HG03108 (cell line): ENCODE measurements around the gene CENPA.
"Not testable (repeated sequence)": the region's sequence is repeated elsewhere in the genome, so short reads cannot be mapped to it uniquely, and the experiment has no call there.

Source experiments
- ATAC-seq: cut with Tn5 transposase; IDR thresholded peaks from one replicate; pipeline ENCODE4 v1.9.1; 2021; ENCODE audit warnings: moderate library complexity; ENCODE audit not compliant: unreplicated experiment

Gene CENPA

GRCh38 chr2:26759845-26760244 is 26.0 kb upstream of the CENPA start:
- ATAC-seq: no peak

- ATAC-seq: not testable (repeated sequence)
Measured at GRCh38 chr2:26760991-26761390, 24.9 kb upstream of the CENPA start.

- ATAC-seq: no peak
Measured at GRCh38 chr2:26763019-26763418, 22.8 kb upstream of the CENPA start.

DNA sequence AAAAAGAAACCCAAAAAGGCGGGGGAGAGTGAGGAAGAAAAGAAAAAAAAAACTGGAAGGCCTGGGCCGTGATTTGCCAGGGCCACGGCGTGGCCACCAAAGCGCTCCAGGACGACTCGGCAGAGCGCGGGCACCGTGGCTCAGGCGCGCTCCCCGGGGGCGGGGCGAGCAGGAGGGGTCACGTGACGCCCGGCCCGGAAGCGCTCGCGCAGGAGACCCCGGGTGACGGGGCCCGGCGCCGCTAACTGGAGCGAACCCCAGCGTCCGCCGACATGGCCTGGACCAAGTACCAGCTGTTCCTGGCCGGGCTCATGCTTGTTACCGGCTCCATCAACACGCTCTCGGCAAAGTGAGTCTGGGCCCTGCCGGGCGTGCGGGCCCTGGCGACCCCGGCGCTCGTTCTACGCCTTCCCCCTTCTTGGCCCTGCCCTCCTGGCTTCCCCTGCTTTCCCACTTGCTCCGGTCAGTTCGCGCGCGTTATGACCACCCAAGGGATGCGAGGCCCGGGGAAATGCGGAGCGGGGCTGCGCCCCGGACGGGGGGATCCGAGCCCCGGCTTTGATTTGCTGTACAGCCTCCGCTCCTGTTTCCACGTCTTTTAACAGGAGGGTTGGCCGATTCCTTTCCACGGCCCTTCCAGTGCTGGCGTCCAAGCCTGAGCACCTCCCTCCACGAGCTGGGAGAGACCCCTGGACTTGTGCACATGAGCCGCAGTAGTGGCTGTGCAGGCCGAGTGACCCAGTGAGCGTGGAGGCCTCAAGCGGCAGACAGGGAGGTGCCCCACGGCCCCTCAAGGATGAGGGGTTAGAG is 21.6 kb upstream of the CENPA start, which contains the start of gene SLC35F6:
SLC35F6 (plus strand) TSS at position 207 of the 810 bp plus-strand sequence; CDS start at position 273, 66 bp downstream.
- ATAC-seq: peak; percentile 83

- ATAC-seq: no peak
Measured at GRCh38 chr2:26764906-26765305, 20.9 kb upstream of the CENPA start.

- ATAC-seq: no peak
Measured at GRCh38 chr2:26765475-26766200, 20.2 kb upstream of the CENPA start.

GRCh38 chr2:26767129-26767528 is 18.7 kb upstream of the CENPA start:
- ATAC-seq: no peak

DNA sequence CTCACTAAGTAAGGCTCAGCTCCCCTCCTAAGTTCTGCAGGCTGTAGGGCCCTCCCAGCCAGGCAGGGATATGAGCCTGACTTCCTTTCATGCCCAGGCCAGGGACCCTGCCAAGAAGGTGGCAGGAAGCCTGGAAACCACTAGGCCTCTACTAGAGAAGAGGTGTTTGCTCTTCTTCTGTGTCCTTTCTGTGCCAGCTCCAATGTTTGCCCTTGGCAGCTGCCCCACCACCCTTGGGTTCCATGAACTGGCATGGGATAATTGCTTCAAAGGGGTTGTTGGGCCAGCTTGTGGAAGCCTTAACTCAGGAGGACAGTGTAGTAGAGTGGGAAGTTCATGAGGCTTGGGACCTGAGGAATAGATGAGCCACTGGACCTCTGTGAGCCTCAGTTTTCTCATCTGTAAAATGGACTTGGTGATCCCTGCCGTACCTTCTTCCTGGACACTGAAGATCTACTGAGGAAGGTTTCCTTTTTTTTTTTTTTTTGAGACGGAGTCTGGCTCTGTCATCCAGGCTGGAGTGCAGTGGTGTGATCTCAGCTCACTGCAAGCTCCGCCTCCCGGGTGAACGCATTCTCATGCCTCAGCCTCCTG is 17.9 kb upstream of the CENPA start:
- no peak for ATAC-seq

- ATAC-seq: no peak
Measured at GRCh38 chr2:26768759-26769088, 17.1 kb upstream of the CENPA start.

DNA sequence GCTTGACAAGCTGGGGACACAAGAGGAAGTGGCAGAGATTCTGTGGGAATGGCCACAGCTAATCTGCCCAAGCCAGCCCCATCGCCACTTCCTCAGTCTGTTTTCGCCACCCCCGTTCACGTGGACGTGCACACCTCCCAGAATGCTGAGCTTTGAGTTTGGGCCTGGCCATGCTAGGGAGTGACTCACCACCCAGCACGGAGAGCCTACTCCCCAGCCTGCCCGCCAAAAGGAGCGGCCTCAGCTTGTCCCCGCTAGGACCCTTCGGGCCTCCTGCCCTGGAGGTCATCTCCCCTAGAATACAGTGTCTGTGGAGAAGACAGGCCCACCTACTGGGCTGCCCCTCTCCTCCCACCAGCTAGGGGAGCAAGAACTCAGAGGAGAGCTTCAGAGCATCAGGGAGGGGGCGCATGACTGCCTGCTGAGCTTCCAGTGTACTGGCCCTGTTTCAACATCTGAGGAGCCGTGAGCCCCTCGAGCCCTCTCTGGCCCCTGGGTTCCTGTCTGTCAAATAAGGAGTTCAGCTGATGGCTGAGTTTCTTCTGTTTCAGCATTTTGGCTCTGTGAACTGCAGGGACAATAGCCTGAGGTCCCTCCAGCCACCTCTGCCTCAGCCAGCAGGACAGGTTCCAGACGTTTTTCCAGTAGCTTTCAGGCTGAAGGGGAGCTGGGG is 16.6 kb upstream of the CENPA start:
- ATAC-seq: no peak

- ATAC-seq: no peak
Measured at GRCh38 chr2:26770986-26771586, 14.8 kb upstream of the CENPA start.

DNA sequence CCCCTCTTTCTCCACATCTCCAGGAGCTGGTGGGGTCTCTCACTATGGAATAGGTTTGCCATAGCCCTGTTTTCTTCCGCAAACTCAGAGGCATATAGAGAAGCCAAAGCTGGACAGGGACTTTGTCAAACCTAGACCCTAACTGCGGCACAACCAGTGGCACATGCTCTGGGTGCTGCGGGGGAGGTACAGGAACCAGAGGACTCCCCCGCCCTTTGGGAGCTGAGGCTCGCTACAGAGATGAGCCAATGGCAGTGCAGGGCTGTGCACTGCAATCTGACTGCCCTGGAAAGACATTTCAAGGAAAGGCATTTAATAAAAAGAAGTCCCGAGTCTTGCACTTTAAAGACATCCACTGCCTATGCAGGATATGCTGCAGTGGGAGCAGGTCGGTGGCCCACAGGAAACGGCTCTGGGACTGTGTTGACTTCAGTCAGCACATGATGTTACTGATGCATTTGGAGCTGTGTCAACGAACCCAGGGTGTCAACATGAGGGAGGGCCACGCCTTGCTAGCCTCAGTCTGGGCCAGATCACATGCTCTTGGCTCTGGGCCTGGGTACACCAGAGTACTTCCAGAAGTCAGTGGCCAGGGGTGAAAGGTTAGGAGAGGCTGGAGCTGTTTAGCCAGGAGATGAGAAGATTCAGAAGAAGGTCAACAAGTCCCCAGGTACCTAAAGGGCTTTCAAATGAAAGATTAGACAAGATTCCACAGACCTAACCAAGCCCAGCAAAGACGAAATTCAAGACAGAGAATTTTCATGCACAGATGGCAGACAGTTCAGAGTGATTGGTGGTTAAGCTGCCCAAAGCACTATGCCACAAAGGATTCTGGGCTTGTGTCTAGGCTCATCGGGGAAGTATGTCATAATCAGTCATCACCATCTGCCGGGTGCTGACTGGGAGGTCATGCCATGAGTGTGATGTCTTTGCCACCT is 13.5 kb upstream of the CENPA start:
- no peak for ATAC-seq

GRCh38 chr2:26776195-26776800 is 9.6 kb upstream of the CENPA start:
- ATAC-seq: no peak

DNA sequence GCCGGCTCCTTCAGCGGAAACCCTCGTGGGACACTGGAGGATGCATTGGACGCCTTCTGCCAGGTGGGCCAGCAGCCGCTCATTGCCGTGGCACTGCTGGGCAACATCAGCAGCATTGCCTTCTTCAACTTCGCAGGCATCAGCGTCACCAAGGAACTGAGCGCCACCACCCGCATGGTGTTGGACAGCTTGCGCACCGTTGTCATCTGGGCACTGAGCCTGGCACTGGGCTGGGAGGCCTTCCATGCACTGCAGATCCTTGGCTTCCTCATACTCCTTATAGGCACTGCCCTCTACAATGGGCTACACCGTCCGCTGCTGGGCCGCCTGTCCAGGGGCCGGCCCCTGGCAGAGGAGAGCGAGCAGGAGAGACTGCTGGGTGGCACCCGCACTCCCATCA is 7.8 kb upstream of the CENPA start:
- no peak for ATAC-seq

DNA sequence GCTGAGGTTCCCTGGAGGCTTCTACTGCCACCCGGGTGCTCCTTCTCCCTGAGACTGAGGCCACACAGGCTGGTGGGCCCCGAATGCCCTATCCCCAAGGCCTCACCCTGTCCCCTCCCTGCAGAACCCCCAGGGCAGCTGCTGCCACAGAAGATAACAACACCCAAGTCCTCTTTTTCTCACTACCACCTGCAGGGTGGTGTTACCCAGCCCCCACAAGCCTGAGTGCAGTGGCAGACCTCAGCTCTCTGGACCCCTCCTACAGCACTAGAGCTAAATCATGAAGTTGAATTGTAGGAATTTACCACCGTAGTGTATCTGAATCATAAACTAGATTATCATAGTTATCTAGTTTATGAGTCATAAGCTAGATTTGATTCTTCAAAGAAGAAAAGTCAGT is 7.3 kb upstream of the CENPA start:
- ATAC-seq: no peak

GRCh38 chr2:26780203-26780760 is 5.6 kb upstream of the CENPA start:
- no peak for ATAC-seq

GRCh38 chr2:26782876-26783704 is 2.8 kb upstream of the CENPA start:
- no peak for ATAC-seq

GRCh38 chr2:26784570-26785234 is 1.2 kb upstream of the CENPA start:
- no peak for ATAC-seq
